Left lung (tissue), 10 donors: ENCODE measurements around the gene PTGER4. TPM values are rescaled to one million over a fixed set of nuclear protein-coding genes. Genes with fewer than 3 reads are reported as not detected.

Source experiments
- ATAC-seq: fragments of 200-7000 bp; cut with Tn5 transposase; one replicate; pipeline ENCODE4 v1.9.1; 2020; ENCODE audit warnings: moderate library complexity
- DNase-seq, 4 donors: peaks; one replicate each; pipeline ENCODE4 v3.0.0-alpha.2; 2013 to 2020
- H3K27ac ChIP-seq, 2 donors: fragments of 200-600 bp; sonication (generic) in 1 of 2; one replicate each; pipeline versions ENCODE4 v1.5.0 to v1.8.0; 2020 to 2021
- H3K27me3 ChIP-seq, 2 donors: fragments of 200-600 bp; sonication (generic) in 1 of 2; one replicate each; pipeline versions ENCODE4 v1.5.0 to v1.8.0; 2020 to 2021
- H3K36me3 ChIP-seq, 2 donors: fragments of 200-600 bp; sonication (generic) in 1 of 2; one replicate each; pipeline versions ENCODE4 v1.5.0 to v1.8.0; 2020 to 2021
- H3K4me1 ChIP-seq, 2 donors: fragments of 200-600 bp; one replicate each; pipeline ENCODE4 v1.8.0; 2021
- H3K4me3 ChIP-seq, 2 donors: fragments of 200-600 bp; sonication (generic) in 1 of 2; one replicate each; pipeline versions ENCODE4 v1.5.0 to v1.8.0; 2020 to 2021; ENCODE audit warnings: mild to moderate bottlenecking in 1 of 2
- H3K9me3 ChIP-seq, 2 donors: fragments of 200-600 bp; sonication (generic) in 1 of 2; one replicate each; pipeline versions ENCODE4 v1.5.0 to v1.8.0; 2020 to 2021
- intact Hi-C, 2 donors: fragments of 100-400 bp; cut with DNase I; formaldehyde crosslinking; loops; one replicate each; pipeline versions ENCODE4 v1.11.2 to v1.14.2; 2022
- polyA plus RNA-seq, 6 donors: library from polyadenylated mRNA; unstranded; fragments of 120-200 nt; gene quantifications; one replicate each; pipeline ENCODE4 v1.2.1, GENCODE V29; 2013; ENCODE audit not compliant: insufficient read length in 6 of 6
- total RNA-seq, 2 donors: library from RNA; stranded (reverse); fragmentation: NEBNext Ultra II Directional; extraction: Animal tissue kit (Norgen Biotek cat#: 25700); gene quantifications; one replicate each; pipeline ENCODE4 v1.2.1, GENCODE V29; 2021
- TF ChIP-seq, protein P1 (sequence below), 2 donors: fragments of 200-600 bp; sonication (generic) in 1 of 2; IDR thresholded peaks; one replicate each; pipeline versions ENCODE4 v1.5.0 to v1.8.0; 2021; ENCODE audit warnings: antibody characterized with exemption in 2 of 2
- donor health status: DM: no; HTN: yes; CAD: no.
- donor health status: DM: no; HTN: no; CAD: no.

The PTGER4 gene
- total and polyA plus RNA-seq, 8 donors: 2.0 to 28.4 (median 3.8) TPM

DNA sequence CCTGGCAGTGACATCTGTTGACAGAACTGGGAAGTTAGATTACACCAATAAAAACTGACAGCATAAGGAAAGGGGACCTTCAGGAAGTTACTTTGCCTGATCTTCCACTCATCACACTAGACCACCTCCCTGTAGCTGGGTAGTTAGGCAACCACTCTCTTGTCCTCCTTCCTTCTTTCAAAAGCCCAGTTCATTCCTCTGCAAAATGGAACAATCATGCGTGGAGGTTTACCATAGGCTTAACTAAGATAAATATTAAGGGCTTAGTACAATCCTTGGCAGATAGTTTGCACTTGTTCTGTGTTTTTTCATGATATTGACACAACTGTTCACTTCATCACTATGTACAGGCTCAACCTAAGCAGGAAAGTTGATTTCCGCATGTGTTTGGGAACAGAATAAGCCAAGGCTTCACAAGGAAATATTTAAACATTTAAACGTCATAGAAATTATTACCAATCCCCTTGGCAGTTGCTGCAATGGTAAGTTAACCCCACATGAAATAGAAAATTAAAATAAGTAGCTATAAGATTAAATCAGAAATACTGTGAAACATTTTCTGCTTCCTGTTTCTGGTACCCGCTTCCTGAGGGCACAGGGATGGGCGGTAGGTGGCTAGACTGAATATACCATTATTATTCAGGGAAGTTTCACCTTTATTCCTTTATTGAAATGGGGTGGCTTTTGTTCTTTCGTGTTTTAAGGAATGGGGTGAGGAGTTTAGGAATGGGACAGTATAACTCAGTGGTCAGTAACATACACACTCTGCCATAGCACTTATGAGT is 9.9 kb upstream of the PTGER4 start:
- no peak for ATAC-seq
- H3K36me3 ChIP-seq: no peaks in the 10 kb centered on the region
- intact Hi-C loops: no loop called here

DNA sequence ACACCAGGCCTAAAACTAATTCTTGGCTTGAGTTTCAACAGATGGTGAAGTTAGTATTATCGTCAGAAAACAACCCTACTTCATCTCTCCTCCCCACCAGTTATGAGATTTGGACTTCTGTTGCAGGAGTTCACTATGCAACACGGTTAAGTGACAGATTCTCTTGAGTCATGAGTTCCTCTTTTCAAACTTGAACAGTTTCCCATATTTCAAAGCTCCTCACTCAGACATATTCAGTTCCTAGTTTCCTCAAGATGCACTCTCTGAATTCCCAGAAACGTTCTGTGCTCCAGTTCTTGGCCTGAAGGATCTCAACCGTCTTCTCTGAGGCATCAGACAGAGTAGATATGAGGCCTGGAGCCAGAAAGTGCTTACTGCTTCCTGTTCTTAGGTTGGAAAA is 7.3 kb upstream of the PTGER4 start:
- no peak overlapping the region for H3K4me3 ChIP-seq
- no peak for DNase-seq
- peak; percentile 48 for ATAC-seq
- H3K27ac ChIP-seq: peak overlapping the region in 1 of 2 donors; percentile 51
- peaks cover 0 to 44% of the 10 kb centered on the region in 2 donors for H3K4me1 ChIP-seq
- peaks cover 0 to 5% of the 10 kb centered on the region in 2 donors for H3K27me3 ChIP-seq
- TF ChIP-seq, protein P1, sequence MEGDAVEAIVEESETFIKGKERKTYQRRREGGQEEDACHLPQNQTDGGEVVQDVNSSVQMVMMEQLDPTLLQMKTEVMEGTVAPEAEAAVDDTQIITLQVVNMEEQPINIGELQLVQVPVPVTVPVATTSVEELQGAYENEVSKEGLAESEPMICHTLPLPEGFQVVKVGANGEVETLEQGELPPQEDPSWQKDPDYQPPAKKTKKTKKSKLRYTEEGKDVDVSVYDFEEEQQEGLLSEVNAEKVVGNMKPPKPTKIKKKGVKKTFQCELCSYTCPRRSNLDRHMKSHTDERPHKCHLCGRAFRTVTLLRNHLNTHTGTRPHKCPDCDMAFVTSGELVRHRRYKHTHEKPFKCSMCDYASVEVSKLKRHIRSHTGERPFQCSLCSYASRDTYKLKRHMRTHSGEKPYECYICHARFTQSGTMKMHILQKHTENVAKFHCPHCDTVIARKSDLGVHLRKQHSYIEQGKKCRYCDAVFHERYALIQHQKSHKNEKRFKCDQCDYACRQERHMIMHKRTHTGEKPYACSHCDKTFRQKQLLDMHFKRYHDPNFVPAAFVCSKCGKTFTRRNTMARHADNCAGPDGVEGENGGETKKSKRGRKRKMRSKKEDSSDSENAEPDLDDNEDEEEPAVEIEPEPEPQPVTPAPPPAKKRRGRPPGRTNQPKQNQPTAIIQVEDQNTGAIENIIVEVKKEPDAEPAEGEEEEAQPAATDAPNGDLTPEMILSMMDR (IDR thresholded peaks at IDR 0.05): no peak
- intact Hi-C loops: no loop called here
- no peaks in the 10 kb centered on the region for H3K9me3 ChIP-seq
- H3K36me3 ChIP-seq: no peaks in the 10 kb centered on the region

More for the DNA sequence above, 9.9 kb upstream of the PTGER4 start:
- Histone ChIP-seq H3K27me3 (no peaks in the 10 kb centered on the region), H3K4me1 (peaks cover 0 to 23% of the 10 kb centered on the region in 2 donors), H3K4me3 (no peak overlapping the region), H3K9me3 (no peaks in the 10 kb centered on the region), H3K27ac (no peak overlapping the region)
- TF ChIP-seq, protein P1 (IDR thresholded peaks at IDR 0.05): no peak
- no peak for DNase-seq

DNA sequence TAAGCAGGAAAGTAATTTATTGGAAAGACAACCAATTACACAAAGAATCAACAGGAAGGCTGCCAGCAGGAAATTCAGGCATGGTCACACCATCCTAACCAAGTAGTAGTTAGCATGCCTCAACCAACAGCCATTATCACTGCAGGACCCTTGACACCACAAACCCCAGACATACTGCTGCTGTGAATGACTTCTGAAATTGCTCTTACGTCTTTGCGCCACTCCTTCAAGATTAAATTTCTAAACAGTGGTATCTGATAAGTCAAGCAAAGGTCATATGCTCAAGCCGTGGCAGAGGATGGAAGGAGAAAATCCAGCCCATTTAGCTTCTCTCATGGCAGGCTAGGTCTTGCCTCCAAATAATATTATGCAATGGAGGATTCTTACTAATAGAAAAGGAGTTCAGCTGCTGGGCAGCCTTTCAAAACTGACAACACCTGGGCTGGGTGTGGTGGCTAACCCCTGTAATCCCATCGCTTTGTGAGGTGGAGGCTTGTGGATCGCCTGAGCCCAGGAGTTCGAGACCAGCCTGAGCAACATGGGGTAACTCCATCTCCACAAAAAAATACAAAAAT is 5.0 kb upstream of the PTGER4 start:
- no peak for DNase-seq
- intact Hi-C loops: no loop called here
- TF ChIP-seq, protein P1 (IDR thresholded peaks at IDR 0.05): no peak
- Histone ChIP-seq H3K9me3 (no peaks in the 10 kb centered on the region), H3K4me1 (peaks cover 7 to 56% of the 10 kb centered on the region in 2 donors), H3K27me3 (peaks cover 0 to 7% of the 10 kb centered on the region in 2 donors), H3K27ac (no peak overlapping the region), H3K36me3 (no peaks in the 10 kb centered on the region), H3K4me3 (no peak overlapping the region)
- ATAC-seq: no peak

DNA sequence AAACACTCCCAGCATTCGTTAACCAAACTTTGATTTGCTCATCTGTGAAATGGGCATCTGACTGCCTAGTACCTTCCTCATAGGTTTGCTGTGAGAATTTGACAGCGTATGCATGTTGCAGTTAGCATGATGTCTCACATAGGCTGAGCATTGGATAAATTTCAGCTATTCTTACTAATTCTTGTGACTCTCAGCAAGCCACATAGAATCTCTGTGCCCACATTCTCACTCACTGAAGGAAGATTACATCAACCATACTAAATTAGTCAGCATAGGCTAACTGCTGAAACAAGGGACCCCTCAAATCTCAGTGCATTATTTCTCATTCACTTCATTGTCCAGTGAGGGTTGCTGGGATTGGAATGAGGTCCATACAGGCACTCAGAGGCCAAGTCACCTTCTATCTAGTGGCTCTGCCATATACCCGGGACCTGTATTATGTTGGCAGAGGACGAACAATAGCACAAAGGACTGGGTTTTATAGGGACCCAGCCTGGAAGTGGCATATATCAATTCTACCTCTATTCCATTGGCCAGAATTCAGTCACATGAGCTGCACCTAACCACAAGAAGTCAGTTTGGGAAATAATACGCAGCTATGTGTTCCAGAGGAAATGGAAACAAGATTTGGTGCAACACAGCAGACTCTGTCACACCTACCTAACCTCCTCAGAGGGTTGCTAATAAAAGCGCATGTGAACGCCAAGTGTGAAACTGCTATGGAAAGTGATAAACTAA is 4.2 kb upstream of the PTGER4 start:
- DNase-seq: no peak
- Histone ChIP-seq H3K4me3 (no peak overlapping the region), H3K9me3 (no peaks in the 10 kb centered on the region), H3K4me1 (peaks cover 13 to 48% of the 10 kb centered on the region in 2 donors), H3K27me3 (peaks cover 0 to 15% of the 10 kb centered on the region in 2 donors), H3K36me3 (no peaks in the 10 kb centered on the region), H3K27ac (no peak overlapping the region)
- ATAC-seq: no peak
- intact Hi-C loops: no loop called here
- TF ChIP-seq, protein P1 (IDR thresholded peaks at IDR 0.05): no peak
